HUES64 (cell line): ENCODE data around the gene KCNE4.

ENCODE experiments used
- H3K27ac ChIP-seq: 2 replicates; pipeline ENCODE4 v1.7.0; 2013; ENCODE audit warnings: low read depth, low read length, inconsistent platforms
- H3K27me3 ChIP-seq: 2 replicates; pipeline ENCODE4 v1.6.1; 2013; ENCODE audit warnings: mild to moderate bottlenecking, low read length; ENCODE audit not compliant: insufficient read depth
- H3K36me3 ChIP-seq: 2 replicates; pipeline ENCODE4 v1.6.1; 2013; ENCODE audit warnings: mild to moderate bottlenecking, low read length; ENCODE audit not compliant: insufficient read depth
- H3K4me1 ChIP-seq: 2 replicates; pipeline ENCODE4 v1.6.1; 2013; ENCODE audit warnings: mild to moderate bottlenecking, low read length, moderate library complexity; ENCODE audit not compliant: insufficient read depth
- H3K4me3 ChIP-seq: 2 replicates; pipeline ENCODE4 v1.5.1; 2013; ENCODE audit warnings: mild to moderate bottlenecking, low read length, moderate library complexity
- H3K9ac ChIP-seq: 2 replicates; pipeline ENCODE4 v1.6.1; 2013; ENCODE audit warnings: mild to moderate bottlenecking, low read depth, low read length
- H3K9me3 ChIP-seq: 2 replicates; pipeline ENCODE4 v1.6.1; 2013; ENCODE audit warnings: low read depth, low read length; ENCODE audit not compliant: insufficient read depth
- WGBS: fragments of 150-250, 120-280 bp; methylation state at CpG from one replicate; pipeline ENCODE4 v1.1.7; 2013; ENCODE audit warnings: missing lambda C conversion rate; 5-methylcytosine and 5-hydroxymethylcytosine counted together

KCNE4 gene

GRCh38 chr2:223102450-223102849 lies 50.5 kb downstream of the KCNE4 start:
- Histone ChIP-seq H3K27ac (no peak overlapping the region), H3K9me3 (no peaks in the 10 kb centered on the region), H3K36me3 (no peaks in the 10 kb centered on the region), H3K4me1 (peaks cover 5% of the 10 kb centered on the region), H3K4me3 (no peak overlapping the region), H3K27me3 (no peaks in the 10 kb centered on the region), H3K9ac (no peak overlapping the region)
- 97% methylated on average over 3 of the region's 3 CpGs for WGBS

- no peak overlapping the region for H3K4me3 ChIP-seq
- H3K4me1 ChIP-seq = peaks cover 5% of the 10 kb centered on the region
- WGBS = 94% methylated on average over 8 of the region's 8 CpGs
- H3K9me3 ChIP-seq = no peaks in the 10 kb centered on the region
- no peak overlapping the region for H3K27ac ChIP-seq
- H3K27me3 ChIP-seq = no peaks in the 10 kb centered on the region
- H3K9ac ChIP-seq = no peak overlapping the region
- H3K36me3 ChIP-seq = no peaks in the 10 kb centered on the region
These were observed 52.5 kb downstream of the KCNE4 start for GRCh38 chr2:223104336-223105132.
